Measurements from ENCODE around the gene KLHDC7A. TPM values are rescaled to one million over a fixed set of nuclear protein-coding genes. Genes with fewer than 3 reads are reported as not detected.

Gene KLHDC7A
- total and polyA plus RNA-seq, 7 experiments from 2014 or later = 0.08 to 0.15 TPM; not detected in 5

GRCh38 chr1:18515120-18515667 lies 34.5 kb downstream of the KLHDC7A start:
- peaks cover 3 to 57% (median 19%) of the 10 kb centered on the region in 11 donors for H3K9me3 Mint-ChIP-seq
- ATAC-seq (no peak), DNase-seq (no peak)
- POLR2A ChIA-PET = no interaction called here
- peaks cover 0 to 9% (median 3%) of the 10 kb centered on the region in 5 donors for H3K36me3 Mint-ChIP-seq
- H3K4me1 ChIP-seq (ENCODE audit: control insufficient read depth in 2 of 2, insufficient read depth in 2 of 2, low read length in 2 of 2) = no peaks in the 10 kb centered on the region
- peaks cover 0 to 35% (median 22%) of the 10 kb centered on the region in 5 donors for H3K27me3 Mint-ChIP-seq
- no peaks in the 10 kb centered on the region for H3K36me3 ChIP-seq (ENCODE audit: control insufficient read depth in 2 of 3, insufficient read depth in 3 of 3, low read length in 3 of 3)
- intact Hi-C loops (cut with micrococcal nuclease) = no loop called here
- no peak overlapping the region for H3K4me3 Mint-ChIP-seq
- no peaks in the 10 kb centered on the region for H3K4me1 Mint-ChIP-seq
- no peak overlapping the region for H3K27ac Mint-ChIP-seq
- CTCF ChIA-PET = no interaction called here
- peaks cover 0 to 13% (median 0%) of the 10 kb centered on the region in 3 experiments for H3K9me3 ChIP-seq (ENCODE audit: control insufficient read depth in 2 of 3, low read length in 3 of 3)
- H3K27me3 ChIP-seq (ENCODE audit: control insufficient read depth in 2 of 2, insufficient read depth in 2 of 2, low read length in 2 of 2) = no peaks in the 10 kb centered on the region
- H3K27ac ChIP-seq (ENCODE audit: low read depth, low read length) = no peak overlapping the region
- no peak overlapping the region for H3K4me3 ChIP-seq (ENCODE audit: low read length)

GRCh38 chr1:18516473-18516872 lies 35.7 kb downstream of the KLHDC7A start:
- no peaks in the 10 kb centered on the region for H3K4me1 Mint-ChIP-seq
- H3K4me3 Mint-ChIP-seq = no peak overlapping the region
- Histone ChIP-seq H3K4me1 (ENCODE audit: control insufficient read depth in 2 of 2, insufficient read depth in 2 of 2, low read length in 2 of 2) (no peaks in the 10 kb centered on the region), H3K27ac (ENCODE audit: low read depth, low read length) (no peak overlapping the region), H3K9me3 (ENCODE audit: control insufficient read depth in 2 of 3, low read length in 3 of 3) (peaks cover 0 to 13% (median 0%) of the 10 kb centered on the region in 3 experiments), H3K4me3 (ENCODE audit: low read length) (no peak overlapping the region), H3K27me3 (ENCODE audit: control insufficient read depth in 2 of 2, insufficient read depth in 2 of 2, low read length in 2 of 2) (no peaks in the 10 kb centered on the region), H3K36me3 (ENCODE audit: control insufficient read depth in 2 of 3, insufficient read depth in 3 of 3, low read length in 3 of 3) (no peaks in the 10 kb centered on the region)
- ChIA-PET CTCF (no interaction called here), POLR2A (no interaction called here)
- intact Hi-C loops (cut with micrococcal nuclease) = no loop called here
- ATAC-seq (no peak), DNase-seq (no peak)
- peaks cover 3 to 53% (median 19%) of the 10 kb centered on the region in 11 donors for H3K9me3 Mint-ChIP-seq
- H3K36me3 Mint-ChIP-seq = peaks cover 0 to 9% (median 3%) of the 10 kb centered on the region in 5 donors
- H3K27me3 Mint-ChIP-seq = peaks cover 0 to 43% (median 31%) of the 10 kb centered on the region in 5 donors
- no peak overlapping the region for H3K27ac Mint-ChIP-seq

GRCh38 chr1:18526436-18527275 lies 45.9 kb downstream of the KLHDC7A start:
- Histone ChIP-seq H3K4me3 (ENCODE audit: low read length) (no peak overlapping the region), H3K36me3 (ENCODE audit: control insufficient read depth in 2 of 3, insufficient read depth in 3 of 3, low read length in 3 of 3) (no peaks in the 10 kb centered on the region), H3K27ac (ENCODE audit: low read depth, low read length) (no peak overlapping the region), H3K27me3 (ENCODE audit: control insufficient read depth in 2 of 2, insufficient read depth in 2 of 2, low read length in 2 of 2) (no peaks in the 10 kb centered on the region), H3K9me3 (ENCODE audit: control insufficient read depth in 2 of 3, low read length in 3 of 3) (no peaks in the 10 kb centered on the region), H3K4me1 (ENCODE audit: control insufficient read depth in 2 of 2, insufficient read depth in 2 of 2, low read length in 2 of 2) (no peaks in the 10 kb centered on the region)
- peaks cover 0 to 3% (median 0%) of the 10 kb centered on the region in 11 donors for H3K9me3 Mint-ChIP-seq
- peaks cover 5 to 31% (median 21%) of the 10 kb centered on the region in 5 donors for H3K27me3 Mint-ChIP-seq
- ChIA-PET CTCF (no interaction called here), POLR2A (no interaction called here)
- ATAC-seq = no peak
- H3K36me3 Mint-ChIP-seq = no peaks in the 10 kb centered on the region
- H3K4me1 Mint-ChIP-seq = no peaks in the 10 kb centered on the region
- DNase-seq = no peak
- H3K4me3 Mint-ChIP-seq = no peak overlapping the region
- H3K27ac Mint-ChIP-seq = no peak overlapping the region
- intact Hi-C loops (cut with micrococcal nuclease) = no loop called here

GRCh38 chr1:18527514-18527913 lies 46.8 kb downstream of the KLHDC7A start:
- CTCF ChIA-PET = no interaction called here
- no peaks in the 10 kb centered on the region for H3K27me3 ChIP-seq (ENCODE audit: control insufficient read depth in 2 of 2, insufficient read depth in 2 of 2, low read length in 2 of 2)
- Mint-ChIP-seq H3K4me3 (no peak overlapping the region), H3K27me3 (peaks cover 5 to 31% (median 22%) of the 10 kb centered on the region in 5 donors), H3K4me1 (no peaks in the 10 kb centered on the region), H3K27ac (no peak overlapping the region), H3K9me3 (peaks cover 0 to 3% (median 0%) of the 10 kb centered on the region in 11 donors), H3K36me3 (no peaks in the 10 kb centered on the region)
- no peaks in the 10 kb centered on the region for H3K36me3 ChIP-seq (ENCODE audit: control insufficient read depth in 2 of 3, insufficient read depth in 3 of 3, low read length in 3 of 3)
- H3K9me3 ChIP-seq (ENCODE audit: control insufficient read depth in 2 of 3, low read length in 3 of 3) = no peaks in the 10 kb centered on the region
- H3K4me3 ChIP-seq (ENCODE audit: low read length) = no peak overlapping the region
- DNase-seq (no peak), ATAC-seq (no peak)
- no peak overlapping the region for H3K27ac ChIP-seq (ENCODE audit: low read depth, low read length)
- POLR2A ChIA-PET = no interaction called here
- intact Hi-C loops (cut with micrococcal nuclease) = no loop called here
- H3K4me1 ChIP-seq (ENCODE audit: control insufficient read depth in 2 of 2, insufficient read depth in 2 of 2, low read length in 2 of 2) = no peaks in the 10 kb centered on the region

- CTCF ChIA-PET = no interaction called here
- H3K27me3 ChIP-seq (ENCODE audit: control insufficient read depth in 2 of 2, insufficient read depth in 2 of 2, low read length in 2 of 2) = no peaks in the 10 kb centered on the region
- DNase-seq = no peak
- no peaks in the 10 kb centered on the region for H3K4me1 Mint-ChIP-seq
- H3K27ac Mint-ChIP-seq = no peak overlapping the region
- H3K4me3 ChIP-seq (ENCODE audit: low read length) = no peak overlapping the region
- intact Hi-C loops (cut with micrococcal nuclease) = no loop called here
- no peak for ATAC-seq
- POLR2A ChIA-PET = no interaction called here
- H3K36me3 ChIP-seq (ENCODE audit: control insufficient read depth in 2 of 3, insufficient read depth in 3 of 3, low read length in 3 of 3) = no peaks in the 10 kb centered on the region
- no peaks in the 10 kb centered on the region for H3K36me3 Mint-ChIP-seq
- no peak overlapping the region for H3K27ac ChIP-seq (ENCODE audit: low read depth, low read length)
- H3K4me1 ChIP-seq (ENCODE audit: control insufficient read depth in 2 of 2, insufficient read depth in 2 of 2, low read length in 2 of 2) = no peaks in the 10 kb centered on the region
- H3K9me3 ChIP-seq (ENCODE audit: control insufficient read depth in 2 of 3, low read length in 3 of 3) = no peaks in the 10 kb centered on the region
- H3K27me3 Mint-ChIP-seq = peaks cover 5 to 31% (median 26%) of the 10 kb centered on the region in 5 donors
- peaks cover 0 to 3% (median 0%) of the 10 kb centered on the region in 11 donors for H3K9me3 Mint-ChIP-seq
- no peak overlapping the region for H3K4me3 Mint-ChIP-seq
Measured at GRCh38 chr1:18527921-18528320, 47.2 kb downstream of the KLHDC7A start.

GRCh38 chr1:18528616-18529015 lies 47.9 kb downstream of the KLHDC7A start:
- DNase-seq (no peak), ATAC-seq (no peak)
- H3K4me3 ChIP-seq (ENCODE audit: low read length) = no peak overlapping the region
- ChIA-PET POLR2A (no interaction called here), CTCF (no interaction called here)
- H3K27ac ChIP-seq (ENCODE audit: low read depth, low read length) = no peak overlapping the region
- intact Hi-C loops (cut with micrococcal nuclease) = no loop called here
- Mint-ChIP-seq H3K4me3 (no peak overlapping the region), H3K27ac (no peak overlapping the region), H3K27me3 (peaks cover 5 to 34% (median 31%) of the 10 kb centered on the region in 5 donors), H3K4me1 (no peaks in the 10 kb centered on the region), H3K36me3 (no peaks in the 10 kb centered on the region), H3K9me3 (peaks cover 0 to 3% (median 0%) of the 10 kb centered on the region in 11 donors)
- H3K4me1 ChIP-seq (ENCODE audit: control insufficient read depth in 2 of 2, insufficient read depth in 2 of 2, low read length in 2 of 2) = no peaks in the 10 kb centered on the region
- no peaks in the 10 kb centered on the region for H3K9me3 ChIP-seq (ENCODE audit: control insufficient read depth in 2 of 3, low read length in 3 of 3)
- H3K27me3 ChIP-seq (ENCODE audit: control insufficient read depth in 2 of 2, insufficient read depth in 2 of 2, low read length in 2 of 2) = no peaks in the 10 kb centered on the region
- H3K36me3 ChIP-seq (ENCODE audit: control insufficient read depth in 2 of 3, insufficient read depth in 3 of 3, low read length in 3 of 3) = no peaks in the 10 kb centered on the region

- H3K36me3 ChIP-seq (ENCODE audit: control insufficient read depth in 2 of 3, insufficient read depth in 3 of 3, low read length in 3 of 3) = no peaks in the 10 kb centered on the region
- ChIA-PET POLR2A (no interaction called here), CTCF (no interaction called here)
- Mint-ChIP-seq H3K27me3 (peaks cover 5 to 36% (median 34%) of the 10 kb centered on the region in 5 donors), H3K4me3 (no peak overlapping the region), H3K27ac (no peak overlapping the region), H3K4me1 (no peaks in the 10 kb centered on the region), H3K36me3 (no peaks in the 10 kb centered on the region), H3K9me3 (peaks cover 0 to 3% (median 0%) of the 10 kb centered on the region in 11 donors)
- no peak overlapping the region for H3K27ac ChIP-seq (ENCODE audit: low read depth, low read length)
- no peaks in the 10 kb centered on the region for H3K4me1 ChIP-seq (ENCODE audit: control insufficient read depth in 2 of 2, insufficient read depth in 2 of 2, low read length in 2 of 2)
- H3K4me3 ChIP-seq (ENCODE audit: low read length) = no peak overlapping the region
- intact Hi-C loops (cut with micrococcal nuclease) = no loop called here
- DNase-seq = no peak
- no peak for ATAC-seq
- no peaks in the 10 kb centered on the region for H3K9me3 ChIP-seq (ENCODE audit: control insufficient read depth in 2 of 3, low read length in 3 of 3)
- H3K27me3 ChIP-seq (ENCODE audit: control insufficient read depth in 2 of 2, insufficient read depth in 2 of 2, low read length in 2 of 2) = no peaks in the 10 kb centered on the region
Measured at GRCh38 chr1:18529714-18530113, 49.0 kb downstream of the KLHDC7A start.
